ENCODE measurements around the gene TFPT. TPM values are rescaled to one million over a fixed set of nuclear protein-coding genes. Genes with fewer than 3 reads are reported as not detected.
"Not testable (repeated sequence)": the region's sequence is repeated elsewhere in the genome, so short reads cannot be mapped to it uniquely, and the experiment has no call there.

TFPT gene
- total RNA-seq, 1 experiment from 2014 or later, result 10.3 TPM

GRCh38 chr19:54114340-54115108, 933 bp downstream of the TFPT start:
- H3K9me3 ChIP-seq (replicated peaks), result no peaks in the 10 kb centered on the region
- no peaks in the 10 kb centered on the region for H3K27me3 ChIP-seq
- DNase-seq, result no peak
- peaks cover 3% of the 10 kb centered on the region; the same call in 1 of the 2 replicates for H3K4me1 ChIP-seq
- peak overlapping the region; percentile 69 for H3K4me3 ChIP-seq
- no peak overlapping the region; the same call in 1 of the 2 replicates for H3K27ac ChIP-seq
- peaks cover 8% of the 10 kb centered on the region; the same call in 1 of the 2 replicates for H3K36me3 ChIP-seq

- Histone ChIP-seq H3K27ac (no peak overlapping the region), H3K9me3 (replicated peaks) (no peaks in the 10 kb centered on the region), H3K36me3 (peaks cover 18% of the 10 kb centered on the region; the same call in 1 of the 2 replicates), H3K4me1 (no peaks in the 10 kb centered on the region), H3K27me3 (no peaks in the 10 kb centered on the region), H3K4me3 (no peak overlapping the region)
- DNase-seq, result no peak
Observed at GRCh38 chr19:54109651-54110050, 5.8 kb downstream of the TFPT start.

DNA sequence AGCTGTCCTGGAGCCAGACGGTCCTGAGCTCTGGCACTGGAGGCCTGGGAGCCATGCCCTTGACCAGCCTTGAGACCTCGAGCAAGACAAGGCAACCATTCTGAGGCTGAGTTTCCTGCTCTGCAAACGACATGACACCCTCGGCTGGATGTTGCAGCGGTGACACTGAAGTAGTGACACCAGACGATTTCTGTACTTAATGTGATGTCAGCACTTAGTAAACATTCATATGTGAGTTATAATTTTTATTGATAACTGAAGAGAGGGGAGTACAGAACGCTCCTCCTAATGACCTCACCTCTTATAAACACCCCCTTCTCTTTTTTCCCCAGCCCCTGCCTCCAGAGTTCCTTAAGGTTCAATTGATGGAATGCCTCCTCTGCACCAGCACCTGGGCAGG, 7.0 kb downstream of the TFPT start:
- Histone ChIP-seq H3K4me1 (no peaks in the 10 kb centered on the region), H3K9me3 (replicated peaks) (no peaks in the 10 kb centered on the region), H3K4me3 (no peak overlapping the region), H3K27me3 (no peaks in the 10 kb centered on the region), H3K27ac (no peak overlapping the region), H3K36me3 (peaks cover 15% of the 10 kb centered on the region; the same call in 1 of the 2 replicates)
- no peak for DNase-seq

GRCh38 chr19:54107876-54108490, 7.5 kb downstream of the TFPT start:
- no peaks in the 10 kb centered on the region for H3K4me1 ChIP-seq
- peaks cover 15% of the 10 kb centered on the region; the same call in 1 of the 2 replicates for H3K36me3 ChIP-seq
- no peak overlapping the region for H3K4me3 ChIP-seq
- DNase-seq, result no peak
- H3K27ac ChIP-seq, result no peak overlapping the region
- no peaks in the 10 kb centered on the region for H3K27me3 ChIP-seq
- no peaks in the 10 kb centered on the region for H3K9me3 ChIP-seq (replicated peaks)

DNA sequence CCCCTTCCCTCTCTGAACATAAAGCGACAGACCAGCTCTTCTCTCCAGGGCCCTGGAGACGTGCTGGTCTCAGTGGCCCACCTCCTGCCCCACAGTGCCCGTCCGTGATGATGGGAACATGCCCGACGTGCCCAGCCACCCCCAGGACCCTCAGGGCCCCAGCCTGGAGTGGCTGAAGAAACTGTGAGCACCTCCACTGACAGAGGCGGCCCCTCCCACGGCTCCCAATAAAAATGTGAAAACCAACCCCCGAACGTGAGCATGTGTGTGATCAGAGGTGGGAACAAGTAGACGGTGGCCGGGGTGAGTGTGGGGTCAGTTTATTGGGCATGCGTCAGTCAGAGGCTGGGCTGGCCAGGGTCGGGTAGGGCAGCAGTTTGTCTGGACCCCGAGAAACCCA, 8.7 kb downstream of the TFPT start:
- H3K4me3 ChIP-seq, result no peak overlapping the region
- peaks cover 15% of the 10 kb centered on the region; the same call in 1 of the 2 replicates for H3K36me3 ChIP-seq
- H3K4me1 ChIP-seq, result no peaks in the 10 kb centered on the region
- no peaks in the 10 kb centered on the region for H3K27me3 ChIP-seq
- H3K27ac ChIP-seq, result no peak overlapping the region
- no peak for DNase-seq
- H3K9me3 ChIP-seq (replicated peaks), result no peaks in the 10 kb centered on the region

GRCh38 chr19:54105796-54106195, 9.7 kb downstream of the TFPT start:
- H3K9me3 ChIP-seq (replicated peaks), result no peaks in the 10 kb centered on the region
- H3K27ac ChIP-seq, result no peak overlapping the region
- H3K4me3 ChIP-seq, result no peak overlapping the region
- DNase-seq, result no peak
- peaks cover 13% of the 10 kb centered on the region; the same call in 1 of the 2 replicates for H3K36me3 ChIP-seq
- no peaks in the 10 kb centered on the region for H3K4me1 ChIP-seq
- H3K27me3 ChIP-seq, result no peaks in the 10 kb centered on the region

DNA sequence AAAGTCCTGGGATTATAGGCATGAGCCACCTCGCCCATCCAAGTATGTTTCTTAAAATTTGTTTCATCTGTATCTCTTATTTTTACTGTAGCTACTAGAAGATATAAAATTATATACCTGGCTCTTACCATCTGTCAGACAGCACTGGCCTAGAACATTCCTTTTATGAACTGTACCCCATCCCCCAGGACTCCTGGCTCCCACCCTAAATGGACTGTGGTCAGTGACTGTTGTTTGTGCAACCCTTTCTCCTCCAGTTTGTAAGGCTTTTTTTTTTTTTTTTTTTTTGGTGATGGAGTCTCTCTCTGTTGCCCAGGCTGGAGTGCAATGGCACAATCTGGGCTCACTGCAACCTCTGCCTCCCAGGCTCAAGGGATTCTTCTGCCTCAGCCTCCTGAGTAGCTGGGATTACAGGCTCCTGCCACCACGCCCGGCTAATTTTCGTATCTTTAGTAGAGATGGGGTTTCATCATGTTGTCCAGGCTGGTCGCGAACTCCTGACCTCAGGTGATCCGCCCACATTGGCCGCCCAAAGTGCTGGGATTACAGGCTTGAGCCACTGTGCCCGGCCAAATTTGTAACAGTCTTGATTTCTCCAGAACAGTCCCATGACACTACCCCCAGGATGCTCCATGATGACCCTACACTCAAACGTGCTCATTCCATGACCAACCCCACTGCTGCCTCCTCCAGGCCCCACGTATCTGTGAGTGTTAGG, 10.3 kb downstream of the TFPT start:
- Histone ChIP-seq H3K4me1 (no peaks in the 10 kb centered on the region), H3K9me3 (replicated peaks) (no peaks in the 10 kb centered on the region), H3K36me3 (peaks cover 13% of the 10 kb centered on the region; the same call in 1 of the 2 replicates), H3K27me3 (no peaks in the 10 kb centered on the region), H3K4me3 (no peak overlapping the region), H3K27ac (no peak overlapping the region)
- DNase-seq, result no peak

DNA sequence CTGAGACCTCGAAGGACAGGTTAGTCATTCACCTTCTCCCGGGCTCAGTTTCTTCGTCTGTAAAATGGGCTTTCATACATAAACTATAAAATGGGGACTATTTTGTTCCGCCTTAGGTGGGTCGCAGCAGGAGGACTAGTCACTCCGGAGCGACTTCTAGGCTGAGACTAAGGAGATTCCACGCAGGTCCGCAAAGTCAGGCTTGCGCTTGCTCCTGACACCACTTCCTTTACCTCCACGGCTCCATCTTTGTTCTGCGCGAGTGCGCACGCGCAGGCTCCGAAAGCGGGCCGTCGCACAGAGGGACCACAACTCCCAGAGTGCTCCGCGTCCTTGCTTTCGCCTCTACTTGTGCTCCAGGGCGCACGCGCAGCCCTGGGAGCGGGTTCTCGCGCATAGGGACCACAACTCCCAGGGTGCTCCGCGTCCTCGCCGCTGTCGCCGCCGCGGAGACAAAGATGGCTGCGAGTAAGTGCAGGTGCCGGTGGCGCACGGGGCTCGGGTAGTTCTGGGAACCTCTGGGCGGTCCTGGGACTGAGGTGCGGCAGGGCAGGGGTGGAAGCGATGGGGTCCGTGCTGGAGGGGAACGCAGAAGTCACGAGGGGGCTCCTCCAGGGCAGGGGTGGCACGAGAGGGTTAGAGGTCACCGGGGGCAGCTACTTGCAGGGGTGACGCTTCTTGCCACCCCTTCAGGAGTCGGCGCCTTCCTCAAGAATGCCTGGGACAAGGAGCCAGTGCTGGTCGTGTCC, 12.9 kb downstream of the TFPT start, which contains the start of gene NDUFA3:
NDUFA3 (plus strand) TSS at position 435 of the 749 bp plus-strand sequence; CDS start at position 459, 24 bp downstream.
- Histone ChIP-seq H3K27me3 (no peaks in the 10 kb centered on the region), H3K36me3 (no peaks in the 10 kb centered on the region; the same call in 1 of the 2 replicates), H3K4me3 (peak within 1 kb of the TSS; percentile 82), H3K4me1 (no peaks in the 10 kb centered on the region), H3K9me3 (replicated peaks) (no peaks in the 10 kb centered on the region), H3K27ac (no peak within 1 kb of the TSS)
- DNase-seq, result peak; percentile 97 to 98

GRCh38 chr19:54100561-54100960, 14.9 kb downstream of the TFPT start, which contains the start of gene OSCAR:
TSS of gene OSCAR (minus strand) at chr19:54100803. CDS start at chr19:54100792, 11 bp downstream.
- Histone ChIP-seq H3K27ac (no peak within 1 kb of the TSS), H3K9me3 (replicated peaks) (no peaks in the 10 kb centered on the region), H3K36me3 (no peaks in the 10 kb centered on the region), H3K4me3 (no peak within 1 kb of the TSS), H3K27me3 (no peaks in the 10 kb centered on the region), H3K4me1 (no peaks in the 10 kb centered on the region)
- DNase-seq, result peak in 1 of 2 experiments; percentile 16

GRCh38 chr19:54099903-54100255, 15.6 kb downstream of the TFPT start:
- H3K36me3 ChIP-seq; H3K4me1 ChIP-seq; H3K27ac ChIP-seq; H3K27me3 ChIP-seq; H3K4me3 ChIP-seq; DNase-seq; H3K9me3 ChIP-seq (replicated peaks): not testable (repeated sequence)

DNA sequence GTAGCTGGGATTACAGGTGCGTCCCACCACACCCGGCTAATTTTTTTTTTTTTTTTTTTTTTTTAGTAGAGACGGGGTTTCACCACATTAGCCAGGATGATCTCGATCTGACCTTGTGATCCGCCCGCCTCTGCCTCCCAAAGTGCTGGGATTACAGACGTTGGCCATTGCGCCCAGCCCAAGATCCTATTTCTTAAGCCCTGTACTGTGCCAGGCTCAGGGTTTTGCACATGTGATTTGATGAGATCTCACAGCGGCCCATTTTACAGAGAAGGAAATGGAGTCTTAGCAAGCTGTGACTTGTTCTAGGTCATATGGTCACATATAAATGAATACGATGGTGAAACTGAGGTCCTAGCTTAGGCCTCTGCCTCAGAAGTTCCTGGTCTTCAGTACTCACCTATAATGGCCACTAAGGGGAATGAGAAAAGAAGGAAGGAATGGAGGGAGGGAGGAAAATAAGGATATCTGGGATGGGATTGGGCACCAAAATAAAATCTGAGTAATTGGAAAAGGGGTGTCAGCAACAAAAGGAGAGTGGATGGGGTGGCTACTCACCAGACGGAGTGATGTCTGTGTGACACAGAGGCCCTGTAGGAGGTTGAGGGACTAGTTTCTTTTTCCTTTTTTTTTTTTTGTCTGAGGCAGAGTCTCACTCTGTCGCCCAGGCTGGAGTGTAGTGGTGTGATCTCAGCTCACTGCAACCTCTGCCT, 16.1 kb downstream of the TFPT start:
- no peak overlapping the region for H3K27ac ChIP-seq
- H3K27me3 ChIP-seq, result no peaks in the 10 kb centered on the region
- no peaks in the 10 kb centered on the region for H3K9me3 ChIP-seq (replicated peaks)
- H3K36me3 ChIP-seq, result no peaks in the 10 kb centered on the region
- H3K4me1 ChIP-seq, result no peaks in the 10 kb centered on the region
- DNase-seq, result no peak
- H3K4me3 ChIP-seq, result no peak overlapping the region

GRCh38 chr19:54096617-54097106, 18.8 kb downstream of the TFPT start:
- no peak overlapping the region for H3K27ac ChIP-seq
- DNase-seq, result no peak
- H3K4me3 ChIP-seq, result no peak overlapping the region

GRCh38 chr19:54095859-54096616, 19.4 kb downstream of the TFPT start:
- not testable (repeated sequence) for DNase-seq; H3K4me1 ChIP-seq; H3K36me3 ChIP-seq; H3K9me3 ChIP-seq (replicated peaks); H3K27me3 ChIP-seq; H3K4me3 ChIP-seq; H3K27ac ChIP-seq

More at GRCh38 chr19:54096617-54097106, 18.8 kb downstream of the TFPT start:
- no peaks in the 10 kb centered on the region for H3K9me3 ChIP-seq (replicated peaks)
- H3K27me3 ChIP-seq, result no peaks in the 10 kb centered on the region
- no peaks in the 10 kb centered on the region for H3K36me3 ChIP-seq
- H3K4me1 ChIP-seq, result no peaks in the 10 kb centered on the region

All from SJCRH30 (cell line).